Panc1 (cell line): Measurements from ENCODE around the gene PAX5. TPM values are rescaled to one million over a fixed set of nuclear protein-coding genes. Genes with fewer than 3 reads are reported as not detected.

Source experiments
- ATAC-seq: fragments of 200-7000 bp; cut with Tn5 transposase; 2 replicates; pipeline ENCODE4 v1.9.1; 2020; ENCODE audit warnings: mild to moderate bottlenecking, moderate library complexity
- BruUV-seq: library from RNA; stranded (reverse); fragments of 400-500 nt; replicated peaks from 2 replicates; lab custom pipeline; 2021; lab: Mats Ljungman, UMichigan
- CTCF ChIA-PET: fragments of 300-600 bp; sonication (Branson Sonifier 250); formaldehyde crosslinking; loops from one replicate; lab custom pipeline; 2022; ENCODE audit warnings: antibody characterized with exemption; lab: Charles Lee
- POLR2A ChIA-PET: fragments of 300-600 bp; sonication (Branson Sonifier 250); formaldehyde crosslinking; loops from one replicate; lab custom pipeline; 2022; ENCODE audit warnings: antibody characterized with exemption; lab: Charles Lee
- DNase-seq: peaks from one replicate; pipeline ENCODE4 v3.0.0-alpha.2; 2010; ENCODE audit warnings: low read depth, low spot score
- H3K27ac ChIP-seq: 2 replicates; pipeline ENCODE4 v1.5.1; 2011; ENCODE audit warnings: mild to moderate bottlenecking, low read length, inconsistent platforms
- H3K27me3 ChIP-seq: fragments of 200-500 bp; sonication (Bioruptor generic); 2 replicates; pipeline ENCODE4 v1.6.0; 2014; ENCODE audit warnings: low read length, inconsistent platforms; ENCODE audit not compliant: control insufficient read depth, insufficient read depth
- H3K36me3 ChIP-seq: fragments of 200-500 bp; sonication (Bioruptor generic); 2 replicates; pipeline ENCODE4 v1.5.1; 2014; ENCODE audit warnings: inconsistent platforms, mild to moderate bottlenecking, low read length, moderate library complexity; ENCODE audit not compliant: control insufficient read depth, insufficient read depth
- H3K4me1 ChIP-seq: 2 replicates; pipeline ENCODE4 v1.5.1; 2011; ENCODE audit warnings: inconsistent platforms, mild to moderate bottlenecking, low read length, moderate library complexity; ENCODE audit not compliant: control insufficient read depth, insufficient read depth
- H3K4me3 ChIP-seq, 2 experiments: 2 replicates each; pipeline ENCODE4 v1.5.1; 2011 to 2012; ENCODE audit warnings: low read depth in 2 of 2, low read length in 2 of 2, mild to moderate bottlenecking in 2 of 2, inconsistent platforms in 1 of 2, moderate library complexity in 1 of 2
- H3K9me3 ChIP-seq: fragments of 200-500 bp; sonication (Bioruptor generic); 2 replicates; pipeline ENCODE4 v1.5.1; 2014; ENCODE audit warnings: low read depth, mild to moderate bottlenecking, inconsistent platforms, low read length, moderate library complexity; ENCODE audit not compliant: control insufficient read depth, insufficient read depth
- CTCF ChIP-seq: fragments of 450-650 bp; IDR thresholded peaks from 2 replicates; pipeline ENCODE4 v1.5.1; 2017; ENCODE audit warnings: mild to moderate bottlenecking
- POLR2AphosphoS5 ChIP-seq: IDR thresholded peaks from 2 replicates; pipeline ENCODE4 v1.6.1; 2012; ENCODE audit warnings: mild to moderate bottlenecking, low read depth, low read length, moderate library complexity
- REST ChIP-seq, 2 experiments: IDR thresholded peaks; 2 replicates each; pipeline ENCODE4 v1.6.1; 2011 to 2012; ENCODE audit warnings: low read depth in 2 of 2, control low read depth in 1 of 2, low read length in 1 of 2, mild to moderate bottlenecking in 1 of 2, moderate library complexity in 1 of 2; ENCODE audit not compliant: insufficient read depth in 1 of 2
- SIN3A ChIP-seq: IDR thresholded peaks from 2 replicates; pipeline ENCODE4 v1.6.1; 2012; ENCODE audit warnings: low read depth, mild to moderate bottlenecking, low read length, moderate library complexity, borderline replicate concordance; ENCODE audit not compliant: insufficient read depth
- TCF7L2 ChIP-seq: IDR thresholded peaks from 2 replicates; pipeline ENCODE4 v1.6.1; 2011; ENCODE audit warnings: mild to moderate bottlenecking, low read depth, low read length, inconsistent platforms
- in situ Hi-C: cut with HindIII; loops from 2 replicates; pipeline ENCODE4 v1.10.0; 2016; ENCODE audit warnings: low sequenced_read_pairs, low pct_unique_long_range_greater_than_20kb
- intact Hi-C: fragments of 100-400 bp; cut with micrococcal nuclease; formaldehyde crosslinking; loops from one replicate; pipeline ENCODE4 v1.10.0; 2022; ENCODE audit not compliant: unreplicated experiment
- total RNA-seq: library from RNA; stranded (reverse); gene quantifications from one replicate; pipeline ENCODE4 v1.2.1, GENCODE V29; 2021; ENCODE audit not compliant: unreplicated experiment

Gene PAX5
- total RNA-seq, 1 experiment from 2014 or later, result 0.39 TPM

- POLR2A ChIA-PET, result interaction anchor here (0.6 kb wide), 1 partner anchor 52 kb away, joined by 3 read pairs; no protein-coding TSS in a partner anchor
- H3K4me1 ChIP-seq, result peaks cover 28% of the 10 kb centered on the region
- intact Hi-C loops, result no loop called here
- H3K4me3 ChIP-seq, result no peak overlapping the region
- no peaks in the 10 kb centered on the region for H3K36me3 ChIP-seq
- peaks cover 55% of the 10 kb centered on the region for H3K27me3 ChIP-seq
- ATAC-seq, result no peak
- no peak overlapping the region for H3K27ac ChIP-seq
- in situ Hi-C loops, result no loop called here
- no peak for DNase-seq
- no peaks in the 10 kb centered on the region for H3K9me3 ChIP-seq
- no TSS peak for BruUV-seq
- CTCF ChIA-PET, result no interaction called here
- TF ChIP-seq TCF7L2, result no peak
- TF ChIP-seq REST (IDR thresholded peaks at IDR 0.05; ENCODE audit: insufficient read depth in 1 of 2, low read depth in 2 of 2, low read length in 1 of 2), result no peak
- TF ChIP-seq SIN3A, result no peak
- TF ChIP-seq POLR2AphosphoS5, result no peak
- no peak for TF ChIP-seq CTCF
These were observed 4.7 kb downstream of the PAX5 start for GRCh38 chr9:37029304-37029775.

GRCh38 chr9:37028420-37029031, 5.5 kb downstream of the PAX5 start:
- no peaks in the 10 kb centered on the region for H3K36me3 ChIP-seq
- POLR2A ChIA-PET, result no interaction called here
- TF ChIP-seq REST (IDR thresholded peaks at IDR 0.05; ENCODE audit: insufficient read depth in 1 of 2, low read depth in 2 of 2, low read length in 1 of 2) (no peak), CTCF (no peak), TCF7L2 (no peak), POLR2AphosphoS5 (no peak), SIN3A (no peak)
- in situ Hi-C loops, result no loop called here
- CTCF ChIA-PET, result no interaction called here
- no peak overlapping the region for H3K4me3 ChIP-seq
- ATAC-seq (no peak), DNase-seq (no peak)
- peaks cover 60% of the 10 kb centered on the region for H3K27me3 ChIP-seq
- no TSS peak for BruUV-seq
- peaks cover 28% of the 10 kb centered on the region for H3K4me1 ChIP-seq
- no peaks in the 10 kb centered on the region for H3K9me3 ChIP-seq
- H3K27ac ChIP-seq, result no peak overlapping the region
- intact Hi-C loops, result no loop called here
